Endothelial cell of umbilical vein (primary cell): Measurements from ENCODE around the gene HTRA3. TPM values are rescaled to one million over a fixed set of nuclear protein-coding genes. Genes with fewer than 3 reads are reported as not detected.

Experiments
- BruUV-seq: library from RNA; stranded (reverse); fragments of 400-500 nt; replicated peaks from 2 replicates; lab custom pipeline; 2021; lab: Mats Ljungman, UMichigan
- CTCF ChIA-PET: fragments of 300-600, 350-600 bp; sonication (Branson Sonifier 250); formaldehyde crosslinking; loops from one replicate; lab custom pipeline; 2021; ENCODE audit warnings: antibody characterized with exemption, inconsistent platforms; lab: Charles Lee
- POLR2A ChIA-PET: fragments of 300-600, 350-600 bp; sonication (Branson Sonifier 250); formaldehyde crosslinking; loops from one replicate; lab custom pipeline; 2021; ENCODE audit warnings: antibody characterized with exemption, inconsistent platforms; lab: Charles Lee
- DNase-seq: peaks from one replicate; pipeline ENCODE4 v3.0.0-alpha.2; 2011; ENCODE audit warnings: low read depth, low spot score
- FAIRE-seq: peaks from 2 replicates; lab custom pipeline; 2011; peaks lifted over from hg19 to GRCh38; lab: Jason Lieb, UNC
- H2AFZ ChIP-seq: 2 replicates; pipeline ENCODE4 v1.6.0; 2012; ENCODE audit warnings: low read depth, low read length, control low read depth, inconsistent platforms
- H3K27ac ChIP-seq: 2 replicates; pipeline ENCODE4 v1.5.1; 2011; ENCODE audit warnings: low read depth, mild to moderate bottlenecking, control low read depth, low read length, moderate library complexity; ENCODE audit not compliant: insufficient read depth
- H3K27me3 ChIP-seq, 2 experiments: 2 replicates each; pipeline versions ENCODE4 v1.6.0 to v1.6.1; 2011; ENCODE audit warnings: low read length in 2 of 2, mixed read lengths in 1 of 2; ENCODE audit not compliant: control insufficient read depth in 2 of 2, insufficient read depth in 2 of 2
- H3K36me3 ChIP-seq, 2 experiments: 2 replicates in 1 of 2; 3 replicates in 1 of 2; pipeline ENCODE4 v1.5.1; 2011; ENCODE audit warnings: low read length in 2 of 2, mild to moderate bottlenecking in 1 of 2, moderate library complexity in 1 of 2; ENCODE audit not compliant: control insufficient read depth in 2 of 2, insufficient read depth in 2 of 2; ENCODE audit errors: extremely low read depth in 1 of 2
- H3K4me1 ChIP-seq: 3 replicates; pipeline ENCODE4 v1.5.1; 2011; ENCODE audit warnings: mild to moderate bottlenecking, low read length; ENCODE audit not compliant: control insufficient read depth, insufficient read depth; ENCODE audit errors: extremely low read depth
- H3K4me2 ChIP-seq: 2 replicates; pipeline ENCODE4 v1.6.1; 2011; ENCODE audit warnings: low read length, control low read depth, mixed read lengths; ENCODE audit not compliant: insufficient read depth
- H3K4me3 ChIP-seq, 3 experiments: fragments of 200-600 bp in 1 of 3; sonication (generic), shearing (Covaris generic) in 1 of 3; replicated peaks in 1 of 3; 2 replicates each; pipeline ENCODE4 v1.5.1; 2011 to 2016; ENCODE audit warnings: control low read depth in 3 of 3, low read length in 3 of 3, mild to moderate bottlenecking in 2 of 3, inconsistent platforms in 1 of 3, low read depth in 1 of 3, moderate library complexity in 1 of 3; ENCODE audit not compliant: insufficient read depth in 1 of 3
- H3K79me2 ChIP-seq: 2 replicates; pipeline ENCODE4 v1.6.0; 2012; ENCODE audit warnings: low read length, inconsistent platforms; ENCODE audit not compliant: control insufficient read depth, insufficient read depth
- H3K9ac ChIP-seq: replicated peaks from 2 replicates; pipeline ENCODE3; 2011; ENCODE audit warnings: low read length, control low read depth; ENCODE audit not compliant: insufficient read depth; ENCODE audit errors: extremely low read depth
- H3K9me1 ChIP-seq: replicated peaks from 3 replicates; pipeline ENCODE4 v1.6.0; 2011; ENCODE audit warnings: mild to moderate bottlenecking, low read length; ENCODE audit not compliant: control insufficient read depth, insufficient read depth; ENCODE audit errors: extremely low read depth
- H3K9me3 ChIP-seq: replicated peaks from 2 replicates; pipeline ENCODE4 v1.5.1; 2012; ENCODE audit warnings: low read length, inconsistent platforms; ENCODE audit not compliant: control insufficient read depth, insufficient read depth
- H4K20me1 ChIP-seq: replicated peaks from 2 replicates; pipeline ENCODE3; 2011; ENCODE audit warnings: mild to moderate bottlenecking, low read length; ENCODE audit not compliant: control insufficient read depth, insufficient read depth; ENCODE audit errors: extremely low read depth
- CTCF ChIP-seq, 2 donors: IDR thresholded peaks; 1 replicate in 1 of 2; 2 replicates in 1 of 2; pipeline ENCODE4 v1.5.1; 2011; ENCODE audit warnings: low read length in 2 of 2, mild to moderate bottlenecking in 2 of 2, moderate library complexity in 2 of 2, control low read depth in 1 of 2, inconsistent platforms in 1 of 2, low read depth in 1 of 2; ENCODE audit not compliant: insufficient read depth in 1 of 2; ENCODE audit errors: extremely low read depth in 1 of 2
- EZH2 ChIP-seq: IDR thresholded peaks from 2 replicates; pipeline ENCODE4 v1.6.1; 2012; ENCODE audit warnings: borderline replicate concordance, low read depth, mild to moderate bottlenecking, moderate library complexity, low read length, inconsistent platforms; ENCODE audit not compliant: severe bottlenecking
- FOS ChIP-seq: IDR thresholded peaks from 2 replicates; pipeline ENCODE4 v1.6.1; 2011; ENCODE audit warnings: mild to moderate bottlenecking, low read length, moderate library complexity, borderline replicate concordance; ENCODE audit not compliant: insufficient read depth
- GATA2 ChIP-seq: IDR thresholded peaks from 2 replicates; pipeline ENCODE4 v1.7.0; 2011; ENCODE audit warnings: low read depth, mild to moderate bottlenecking, moderate library complexity, mixed read lengths, low read length; ENCODE audit not compliant: insufficient read length, insufficient read depth
- JUN ChIP-seq: IDR thresholded peaks from 2 replicates; pipeline ENCODE4 v1.6.1; 2011; ENCODE audit warnings: borderline replicate concordance, low read depth; ENCODE audit not compliant: insufficient read length, insufficient read depth
- MAX ChIP-seq: IDR thresholded peaks from 2 replicates; pipeline ENCODE4 v1.6.1; 2011; ENCODE audit not compliant: insufficient read depth, insufficient read length
- MYC ChIP-seq: IDR thresholded peaks from one replicate; pipeline ENCODE4 v1.6.1; 2011; ENCODE audit warnings: mild to moderate bottlenecking, low read depth, low read length
- POLR2A ChIP-seq: IDR thresholded peaks from 2 replicates; pipeline ENCODE4 v1.6.1; 2012; ENCODE audit warnings: low read depth, mild to moderate bottlenecking, control low read depth, low read length
- POLR2AphosphoS5 ChIP-seq: IDR thresholded peaks from 2 replicates; pipeline ENCODE4 v1.6.1; 2012; ENCODE audit warnings: low read depth, mild to moderate bottlenecking, control low read depth, low read length, moderate library complexity; ENCODE audit not compliant: insufficient read depth
- dilution Hi-C: fragments of 300-500 bp; cut with MboI; formaldehyde crosslinking; loops from one replicate; pipeline ENCODE4 v1.15.0; 2019; ENCODE audit warnings: low sequenced_read_pairs; ENCODE audit not compliant: extremely low pct_ligation_motif_present
- intact Hi-C: fragments of 100-400 bp; cut with micrococcal nuclease; formaldehyde crosslinking; loops from one replicate; pipeline ENCODE4 v1.10.0; 2022
- polyA plus RNA-seq, 4 experiments: library from polyadenylated mRNA; depleted of rRNA in 3 of 4; stranded (reverse) in 3 of 4; unstranded in 1 of 4; fragments of >200 nt; gene quantifications; 2 replicates each; pipeline versions ENCODE4 v1.2.1 to v1.2.3, GENCODE V29; 2011 to 2012; ENCODE audit warnings: missing spikeins in 1 of 4
- total RNA-seq: library from RNA; stranded (reverse); gene quantifications from 2 replicates; pipeline ENCODE4 v1.2.3, GENCODE V29; 2021

The HTRA3 gene
- total and polyA plus RNA-seq, 2 donors (not counting 3 experiments of a cell fraction or from before 2014, with no cell fraction given) = 9.0 to 12.0 TPM

GRCh38 chr4:8319731-8320385, 50.3 kb downstream of the HTRA3 start:
- dilution Hi-C loops = no loop called here
- Histone ChIP-seq H4K20me1 (no peaks in the 10 kb centered on the region), H3K9me3 (no peaks in the 10 kb centered on the region), H3K27me3 (peaks cover 0 to 3% of the 10 kb centered on the region in 2 experiments), H3K27ac (no peak overlapping the region), H3K36me3 (no peaks in the 10 kb centered on the region), H3K9me1 (no peaks in the 10 kb centered on the region), H3K4me3 (no peak overlapping the region), H3K9ac (no peak overlapping the region), H3K4me2 (no peak overlapping the region), H2AFZ (no peak overlapping the region), H3K4me1 (peaks cover 7% of the 10 kb centered on the region), H3K79me2 (no peaks in the 10 kb centered on the region)
- TF ChIP-seq EZH2 (no peak), GATA2 (no peak), MYC (no peak), POLR2A (no peak), MAX (no peak), CTCF (IDR thresholded peaks at IDR 0.05; ENCODE audit: extremely low read depth in 1 of 2, insufficient read depth in 1 of 2, low read depth in 1 of 2, low read length in 2 of 2) (no peak), FOS (no peak), POLR2AphosphoS5 (no peak), JUN (no peak)
- POLR2A ChIA-PET = no interaction called here
- BruUV-seq = no TSS peak
- CTCF ChIA-PET = interaction anchor here (0.6 to 1.9 kb wide), 6 partner anchors 11 to 84 kb away, joined by 3 to 11 read pairs (median 4); no protein-coding TSS in a partner anchor
- DNase-seq (no peak), FAIRE-seq (no peak)
- intact Hi-C loops = loop anchor here (1.0 kb wide), 1 partner anchor 83 kb away; no protein-coding TSS in a partner anchor
